Measurements from ENCODE around the gene CDK5RAP3. TPM values are rescaled to one million over a fixed set of nuclear protein-coding genes. Genes with fewer than 3 reads are reported as not detected.

Gene CDK5RAP3
- total and polyA plus RNA-seq, 2 of the 13 experiments (the other 11 are each of a cell fraction or from before 2014, with no cell fraction given) = 128 to 154 TPM

- TF ChIP-seq PRMT3 (CRISPR knock-in tag; IDR thresholded peaks at IDR 0.05; ENCODE audit: borderline replicate concordance, low read depth) (no peak; the same call in 1 of the 2 replicates), CENPT (CRISPR knock-in tag; IDR thresholded peaks at IDR 0.05; ENCODE audit: low read depth) (peak; percentile 99), ZNF891 (CRISPR knock-in tag; IDR thresholded peaks at IDR 0.05) (peak; percentile 95), THYN1 (CRISPR knock-in tag; IDR thresholded peaks at IDR 0.05; ENCODE audit: borderline replicate concordance, low read depth) (peak; percentile 24; the same call in 1 of the 2 replicates), ATF7-NPFF (CRISPR knock-in tag; IDR thresholded peaks at IDR 0.05; ENCODE audit: low read depth) (peak; percentile 98), ZNF263 (CRISPR knock-in tag; IDR thresholded peaks at IDR 0.05) (peak; percentile 75), DNMT1 (CRISPR knock-in tag; IDR thresholded peaks at IDR 0.05) (peak; percentile 97), ZFP1 (CRISPR knock-in tag; IDR thresholded peaks at IDR 0.05) (peak; percentile 90), GATAD2A (CRISPR knock-in tag; IDR thresholded peaks at IDR 0.05) (peak; percentile 82), NAIF1 (CRISPR knock-in tag; IDR thresholded peaks at IDR 0.05; ENCODE audit: borderline replicate concordance) (peak; percentile 73; the same call in 1 of the 2 replicates), ZNF703 (CRISPR knock-in tag; IDR thresholded peaks at IDR 0.05; ENCODE audit: borderline replicate concordance) (no peak), BCLAF1 (IDR thresholded peaks at IDR 0.05) (no peak), GLI4 (CRISPR knock-in tag; IDR thresholded peaks at IDR 0.05; ENCODE audit: borderline replicate concordance) (peak; percentile 98), ZNF747 (CRISPR knock-in tag; IDR thresholded peaks at IDR 0.05; ENCODE audit: borderline replicate concordance) (peak; percentile 96), SRY (CRISPR knock-in tag; IDR thresholded peaks at IDR 0.05) (0 out of 2 replicates have a peak, but pooled peaks have one; percentile 73), ZSCAN9 (CRISPR knock-in tag; IDR thresholded peaks at IDR 0.05; ENCODE audit: borderline replicate concordance) (peak; percentile 93), MLLT10 (CRISPR knock-in tag; IDR thresholded peaks at IDR 0.05) (no peak), KDM3A (CRISPR knock-in tag; IDR thresholded peaks at IDR 0.05; ENCODE audit: low read depth) (peak; percentile 97), LCORL (IDR thresholded peaks at IDR 0.05) (no peak), LCORL (CRISPR knock-in tag; IDR thresholded peaks at IDR 0.05) (peak; percentile 85), FOXO4 (CRISPR knock-in tag; conservative IDR thresholded peaks at IDR 0.05) (peak; percentile 99), ZNF503 (CRISPR knock-in tag; IDR thresholded peaks at IDR 0.05) (no peak), FOXA3 (CRISPR knock-in tag; IDR thresholded peaks at IDR 0.05) (peak; percentile 74), PHF5A (CRISPR knock-in tag; IDR thresholded peaks at IDR 0.05; ENCODE audit: low read depth, unreplicated experiment) (peak; percentile 24), ZNF225 (CRISPR knock-in tag; IDR thresholded peaks at IDR 0.05) (peak; percentile 94), TAF15 (IDR thresholded peaks at IDR 0.05; ENCODE audit: low read depth, low read length, poor library complexity, severe bottlenecking) (peak; percentile 44)
These were observed at the start of gene CDK5RAP3 (continued) for GRCh38 chr17:47970725-47971499.
